Loucy (cell line): ENCODE measurements around the gene RALB.

ENCODE experiments used
- EZH2phosphoT487 ChIP-seq: fragments of 200-600 bp; IDR thresholded peaks from 2 replicates; pipeline ENCODE4 v1.6.1; 2018; ENCODE audit warnings: antibody characterized with exemption, mild to moderate bottlenecking, moderate library complexity, borderline replicate concordance
- TF ChIP-seq, protein P1 (sequence below): fragments of 200-600 bp; sonication (generic); conservative IDR thresholded peaks from 2 replicates; pipeline ENCODE4 v1.5.1; 2014; ENCODE audit warnings: mild to moderate bottlenecking, antibody characterized with exemption, low read length

DNA sequence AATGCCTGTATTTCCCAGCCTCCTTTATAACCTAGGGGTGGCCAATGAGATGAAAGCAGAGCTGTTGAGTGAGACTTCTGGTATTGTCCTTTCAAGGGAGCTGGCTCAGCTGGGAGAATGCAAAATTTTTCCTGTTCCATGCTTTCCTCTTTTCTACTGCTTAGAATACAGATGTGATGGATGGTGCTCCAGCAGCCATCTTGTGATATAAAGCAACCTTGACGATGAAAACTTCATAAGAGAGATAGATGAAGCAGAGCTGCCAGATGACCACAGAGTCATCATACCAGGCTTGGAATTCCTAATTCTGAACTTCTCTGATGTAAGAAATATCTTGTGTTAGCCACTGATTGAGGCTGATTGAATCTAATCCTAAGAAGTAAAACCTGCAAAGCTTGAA is 81.4 kb downstream of the RALB start:
- TF ChIP-seq, protein P1, sequence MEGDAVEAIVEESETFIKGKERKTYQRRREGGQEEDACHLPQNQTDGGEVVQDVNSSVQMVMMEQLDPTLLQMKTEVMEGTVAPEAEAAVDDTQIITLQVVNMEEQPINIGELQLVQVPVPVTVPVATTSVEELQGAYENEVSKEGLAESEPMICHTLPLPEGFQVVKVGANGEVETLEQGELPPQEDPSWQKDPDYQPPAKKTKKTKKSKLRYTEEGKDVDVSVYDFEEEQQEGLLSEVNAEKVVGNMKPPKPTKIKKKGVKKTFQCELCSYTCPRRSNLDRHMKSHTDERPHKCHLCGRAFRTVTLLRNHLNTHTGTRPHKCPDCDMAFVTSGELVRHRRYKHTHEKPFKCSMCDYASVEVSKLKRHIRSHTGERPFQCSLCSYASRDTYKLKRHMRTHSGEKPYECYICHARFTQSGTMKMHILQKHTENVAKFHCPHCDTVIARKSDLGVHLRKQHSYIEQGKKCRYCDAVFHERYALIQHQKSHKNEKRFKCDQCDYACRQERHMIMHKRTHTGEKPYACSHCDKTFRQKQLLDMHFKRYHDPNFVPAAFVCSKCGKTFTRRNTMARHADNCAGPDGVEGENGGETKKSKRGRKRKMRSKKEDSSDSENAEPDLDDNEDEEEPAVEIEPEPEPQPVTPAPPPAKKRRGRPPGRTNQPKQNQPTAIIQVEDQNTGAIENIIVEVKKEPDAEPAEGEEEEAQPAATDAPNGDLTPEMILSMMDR, result no peak
- TF ChIP-seq EZH2phosphoT487, result no peak
